DOHH2 (cell line): ENCODE measurements around the gene COL4A2.

Experiments used
- EZH2phosphoT487 ChIP-seq: fragments of 200-600 bp; sonication (generic); IDR thresholded peaks from 2 replicates; pipeline ENCODE4 v1.6.1; 2017; ENCODE audit warnings: borderline replicate concordance, mild to moderate bottlenecking, antibody characterized with exemption, low read length, moderate library complexity, mixed read lengths
- TF ChIP-seq, protein P1 (sequence below): fragments of 200-600 bp; sonication (generic); IDR thresholded peaks from one replicate; pipeline ENCODE4 v1.5.1; 2014; ENCODE audit warnings: antibody characterized with exemption, mild to moderate bottlenecking, low read depth, low read length; ENCODE audit not compliant: poor library complexity, severe bottlenecking

- TF ChIP-seq, protein P1, sequence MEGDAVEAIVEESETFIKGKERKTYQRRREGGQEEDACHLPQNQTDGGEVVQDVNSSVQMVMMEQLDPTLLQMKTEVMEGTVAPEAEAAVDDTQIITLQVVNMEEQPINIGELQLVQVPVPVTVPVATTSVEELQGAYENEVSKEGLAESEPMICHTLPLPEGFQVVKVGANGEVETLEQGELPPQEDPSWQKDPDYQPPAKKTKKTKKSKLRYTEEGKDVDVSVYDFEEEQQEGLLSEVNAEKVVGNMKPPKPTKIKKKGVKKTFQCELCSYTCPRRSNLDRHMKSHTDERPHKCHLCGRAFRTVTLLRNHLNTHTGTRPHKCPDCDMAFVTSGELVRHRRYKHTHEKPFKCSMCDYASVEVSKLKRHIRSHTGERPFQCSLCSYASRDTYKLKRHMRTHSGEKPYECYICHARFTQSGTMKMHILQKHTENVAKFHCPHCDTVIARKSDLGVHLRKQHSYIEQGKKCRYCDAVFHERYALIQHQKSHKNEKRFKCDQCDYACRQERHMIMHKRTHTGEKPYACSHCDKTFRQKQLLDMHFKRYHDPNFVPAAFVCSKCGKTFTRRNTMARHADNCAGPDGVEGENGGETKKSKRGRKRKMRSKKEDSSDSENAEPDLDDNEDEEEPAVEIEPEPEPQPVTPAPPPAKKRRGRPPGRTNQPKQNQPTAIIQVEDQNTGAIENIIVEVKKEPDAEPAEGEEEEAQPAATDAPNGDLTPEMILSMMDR = no peak
- no peak for TF ChIP-seq EZH2phosphoT487
These were observed 150.9 kb downstream of the COL4A2 start for GRCh38 chr13:110458017-110458416.
